Activated gamma-delta T cell treated with Interleukin-2 at 50 U/mL for 16 hours (primary cell): Measurements from ENCODE around the gene PFDN2.

Experiments
- DNase-seq: peaks from one replicate; pipeline ENCODE4 v3.0.0-alpha.2; 2020

PFDN2 gene, protein sequence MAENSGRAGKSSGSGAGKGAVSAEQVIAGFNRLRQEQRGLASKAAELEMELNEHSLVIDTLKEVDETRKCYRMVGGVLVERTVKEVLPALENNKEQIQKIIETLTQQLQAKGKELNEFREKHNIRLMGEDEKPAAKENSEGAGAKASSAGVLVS

DNA sequence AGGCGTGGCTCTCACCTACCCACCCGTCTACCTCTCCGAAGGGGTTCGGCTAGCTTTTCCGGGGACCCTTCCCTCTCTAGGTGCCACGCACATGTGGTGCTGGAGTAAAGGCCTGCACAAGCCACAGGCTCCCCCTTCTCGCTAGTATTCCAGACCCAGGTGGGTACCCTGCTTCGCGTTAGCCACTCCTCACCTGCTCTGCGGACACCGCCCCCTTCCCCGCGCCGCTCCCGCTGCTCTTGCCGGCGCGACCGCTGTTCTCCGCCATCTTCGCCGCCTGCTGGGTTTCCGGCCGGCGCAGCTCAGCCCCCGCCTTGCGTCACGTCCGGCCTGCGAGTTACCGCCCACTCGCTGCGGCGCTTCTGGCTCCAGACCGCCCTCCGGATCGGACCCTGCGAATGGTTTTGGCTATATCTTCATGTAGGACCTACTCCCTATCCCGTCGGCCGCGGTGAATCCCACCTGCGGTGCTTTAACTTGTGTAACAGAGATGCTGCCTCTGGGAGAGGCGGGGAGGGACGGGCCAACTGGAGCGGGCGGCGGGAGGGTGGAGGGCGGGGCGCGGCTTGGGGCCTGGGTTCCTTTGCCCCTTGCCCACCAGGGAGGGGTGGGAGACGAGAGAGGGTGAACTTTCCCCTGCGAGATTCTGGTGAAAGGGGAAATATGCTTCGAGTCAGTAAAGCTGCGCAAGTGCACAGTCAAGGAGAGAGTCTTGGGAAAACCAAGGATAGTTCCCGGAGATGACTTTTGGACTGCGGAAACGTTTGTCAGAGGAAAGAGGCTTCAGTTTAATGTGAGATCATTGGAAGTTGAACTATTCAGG is at the start of gene PFDN2, which contains the start of gene NIT1:
Gene PFDN2 (minus strand): TSS at position 279 of the 823 bp plus-strand sequence. CDS start 11 bp downstream, at position 268.
Gene NIT1 (plus strand): TSS at position 347 of the 823 bp plus-strand sequence. CDS start 72 bp downstream, at position 419.
- DNase-seq: peak; percentile 77

DNA sequence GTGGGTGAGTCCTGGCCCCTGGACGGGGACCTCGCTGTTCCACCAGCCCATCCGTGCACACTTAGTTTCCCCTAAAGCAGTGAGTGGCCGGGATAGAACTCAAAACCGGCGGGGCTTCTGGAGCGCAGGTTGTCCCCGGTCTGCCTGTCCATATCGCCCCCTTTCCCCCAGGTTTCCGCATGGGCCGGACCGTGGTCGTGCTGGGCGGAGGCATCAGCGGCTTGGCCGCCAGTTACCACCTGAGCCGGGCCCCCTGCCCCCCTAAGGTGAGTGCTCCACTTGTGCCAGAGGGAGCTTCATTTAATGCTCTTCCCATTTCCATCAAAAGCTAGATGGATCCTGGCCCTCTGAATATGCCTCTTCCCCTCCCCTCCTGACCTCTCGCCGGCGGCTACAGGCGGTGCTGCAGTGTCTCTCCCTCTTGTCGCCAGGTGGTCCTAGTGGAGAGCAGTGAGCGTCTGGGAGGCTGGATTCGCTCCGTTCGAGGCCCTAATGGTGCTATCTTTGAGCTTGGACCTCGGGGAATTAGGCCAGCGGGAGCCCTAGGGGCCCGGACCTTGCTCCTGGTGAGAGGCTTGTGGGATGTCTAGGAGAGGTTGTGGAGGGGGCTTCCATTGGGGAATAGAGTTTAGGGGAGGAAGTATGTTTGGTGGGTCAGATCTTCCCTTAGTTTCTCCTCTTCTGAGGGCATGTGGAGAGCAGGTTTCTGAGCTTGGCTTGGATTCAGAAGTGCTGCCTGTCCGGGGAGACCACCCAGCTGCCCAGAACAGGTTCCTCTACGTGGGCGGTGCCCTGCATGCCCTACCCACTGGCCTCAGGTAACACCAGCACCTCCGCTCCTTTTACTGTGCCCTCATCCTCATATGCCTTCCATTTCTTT is 49.1 kb upstream of the PFDN2 start:
- no peak for DNase-seq

DNA sequence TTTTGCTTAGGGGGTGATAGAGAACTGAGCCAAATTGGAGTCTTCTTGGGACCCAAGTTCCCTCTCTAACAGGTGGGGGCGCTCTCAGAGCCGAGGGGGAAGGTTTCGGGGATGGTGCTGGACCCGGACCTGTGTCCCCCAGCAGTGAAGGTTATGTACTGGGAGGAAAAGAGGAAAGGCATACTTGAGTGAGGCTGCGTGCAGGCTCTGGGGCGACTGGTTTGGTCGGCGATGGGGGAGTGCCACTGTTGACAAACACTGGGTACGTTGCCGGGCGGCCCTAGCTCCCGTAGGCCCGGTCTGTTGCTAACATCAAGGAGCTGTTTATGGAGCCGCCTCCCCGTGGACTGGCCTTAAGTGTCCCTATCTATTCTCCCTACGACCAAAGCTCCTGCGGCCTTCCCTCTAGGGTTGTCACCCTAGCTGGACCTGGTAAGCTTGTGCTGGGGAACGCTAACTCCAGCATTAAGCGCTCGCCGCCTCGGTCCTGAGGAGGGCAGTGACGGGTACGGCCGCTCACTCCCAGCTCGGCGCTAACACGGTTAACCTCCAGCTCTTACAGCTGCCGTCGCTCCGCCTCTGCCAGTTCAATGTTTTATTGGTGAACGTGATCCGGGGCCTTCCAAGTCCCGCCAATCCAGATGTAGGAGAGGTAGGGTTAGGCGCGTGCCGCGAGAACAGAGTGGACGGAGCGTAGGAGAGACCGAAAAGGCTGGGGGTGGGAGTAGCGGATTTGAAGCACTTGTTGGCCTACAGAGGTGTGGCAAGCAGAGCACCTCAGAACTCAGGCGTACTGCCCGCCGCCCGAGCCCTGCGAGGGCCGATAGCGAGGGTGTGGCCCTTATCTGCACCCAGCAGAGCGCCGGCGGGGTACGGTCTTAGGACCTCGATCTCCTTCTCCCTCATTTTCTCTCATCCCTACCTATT is 48.2 kb upstream of the PFDN2 start, which contains the start of gene PPOX:
Gene PPOX (plus strand): TSS at position 685 of the 927 bp plus-strand sequence. CDS start 422 bp downstream, outside the sequence.
- peak; percentile 91 for DNase-seq

DNA sequence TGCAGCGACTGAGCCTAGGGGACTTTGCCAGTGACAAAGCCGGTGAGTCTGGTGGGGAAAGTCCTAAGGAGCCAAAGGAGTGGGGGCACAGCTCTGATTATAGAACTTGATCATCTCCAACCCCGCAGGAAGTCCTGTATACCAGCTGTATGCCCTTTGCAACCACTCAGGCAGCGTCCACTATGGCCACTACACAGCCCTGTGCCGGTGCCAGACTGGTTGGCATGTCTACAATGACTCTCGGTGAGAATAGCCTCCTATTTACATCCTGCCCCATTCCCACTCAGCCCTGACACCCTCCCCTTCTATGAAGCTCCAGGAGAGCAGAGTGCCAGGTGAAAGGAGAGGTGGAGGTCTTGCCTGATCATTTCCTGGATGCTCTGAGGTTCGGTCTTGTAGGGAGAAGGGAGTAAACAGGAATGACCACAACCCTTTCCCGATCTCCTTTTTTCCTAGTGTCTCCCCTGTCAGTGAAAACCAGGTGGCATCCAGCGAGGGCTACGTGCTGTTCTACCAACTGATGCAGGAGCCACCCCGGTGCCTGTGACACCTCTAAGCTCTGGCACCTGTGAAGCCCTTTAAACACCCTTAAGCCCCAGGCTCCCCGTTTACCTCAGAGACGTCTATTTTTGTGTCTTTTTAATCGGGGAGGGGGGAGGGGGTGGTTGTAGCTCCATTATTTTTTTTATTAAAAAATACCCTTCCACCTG is 47.2 kb upstream of the PFDN2 start:
- no peak for DNase-seq

DNA sequence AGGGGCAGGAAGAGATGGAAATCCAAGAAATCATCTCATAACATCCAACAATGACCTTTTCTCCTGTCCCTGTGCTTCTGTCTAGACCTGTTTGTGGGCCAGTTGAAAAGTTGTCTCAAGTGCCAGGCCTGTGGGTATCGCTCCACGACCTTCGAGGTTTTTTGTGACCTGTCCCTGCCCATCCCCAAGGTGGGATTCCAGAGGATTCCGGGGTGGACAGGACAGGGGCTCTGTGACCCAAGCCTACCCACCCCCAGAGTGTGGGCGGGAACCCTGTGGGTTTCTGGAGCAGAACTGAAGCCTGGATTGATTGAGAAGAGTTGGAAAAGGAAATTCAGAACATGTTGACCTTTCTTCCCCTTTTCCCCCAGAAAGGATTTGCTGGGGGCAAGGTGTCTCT is 46.0 kb upstream of the PFDN2 start:
- DNase-seq: no peak

DNA sequence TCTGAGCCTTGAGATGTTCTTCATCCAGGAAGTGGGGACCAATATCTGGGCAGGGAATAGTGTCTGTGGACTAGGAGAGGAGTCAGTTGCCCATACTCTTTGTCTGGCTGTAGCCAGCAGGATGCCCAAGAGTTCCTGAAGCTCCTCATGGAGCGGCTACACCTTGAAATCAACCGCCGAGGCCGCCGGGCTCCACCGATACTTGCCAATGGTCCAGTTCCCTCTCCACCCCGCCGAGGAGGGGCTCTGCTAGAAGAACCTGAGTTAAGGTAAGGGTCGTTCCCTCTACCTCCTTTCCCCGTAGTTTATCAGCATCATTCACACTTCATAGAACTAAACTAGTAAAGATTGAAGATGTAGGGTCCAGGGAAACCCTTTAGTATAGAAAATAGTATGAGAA is 45.0 kb upstream of the PFDN2 start:
- DNase-seq: no peak

DNA sequence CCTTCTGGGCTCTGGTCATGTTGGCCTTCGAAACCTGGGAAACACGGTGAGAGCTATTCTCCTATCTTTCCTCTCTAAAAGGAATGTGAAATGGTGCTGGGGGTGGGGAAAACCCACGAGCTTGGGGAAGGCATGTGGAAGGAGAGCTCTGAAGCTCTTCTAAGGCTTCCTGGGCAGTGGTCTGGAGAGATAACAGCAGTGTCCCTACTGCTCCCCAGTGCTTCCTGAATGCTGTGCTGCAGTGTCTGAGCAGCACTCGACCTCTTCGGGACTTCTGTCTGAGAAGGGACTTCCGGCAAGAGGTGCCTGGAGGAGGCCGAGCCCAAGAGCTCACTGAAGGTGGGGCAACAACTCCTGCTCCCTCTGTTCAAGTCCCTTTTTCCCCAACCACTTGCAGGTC is 44.2 kb upstream of the PFDN2 start:
- DNase-seq: no peak

DNA sequence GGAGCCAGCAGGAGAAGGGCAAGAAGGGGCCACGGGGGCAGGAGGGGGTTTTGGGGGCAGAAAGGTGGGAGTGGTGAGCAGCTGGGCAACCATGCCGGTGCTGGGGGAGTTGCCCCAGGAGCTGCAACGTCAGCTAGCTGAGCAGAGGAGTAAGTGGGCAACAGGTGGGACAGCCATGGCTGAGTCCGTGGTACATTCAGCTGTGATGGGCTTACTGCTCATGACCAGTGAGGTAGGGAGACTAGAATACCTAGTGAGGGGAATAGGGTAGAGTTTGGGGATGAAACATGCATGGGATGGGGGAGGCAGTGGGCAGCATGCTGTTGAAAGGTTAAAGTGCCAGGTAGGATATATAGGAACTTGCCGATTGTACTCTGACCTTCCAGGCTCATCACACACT is 43.8 kb upstream of the PFDN2 start:
- no peak for DNase-seq

DNA sequence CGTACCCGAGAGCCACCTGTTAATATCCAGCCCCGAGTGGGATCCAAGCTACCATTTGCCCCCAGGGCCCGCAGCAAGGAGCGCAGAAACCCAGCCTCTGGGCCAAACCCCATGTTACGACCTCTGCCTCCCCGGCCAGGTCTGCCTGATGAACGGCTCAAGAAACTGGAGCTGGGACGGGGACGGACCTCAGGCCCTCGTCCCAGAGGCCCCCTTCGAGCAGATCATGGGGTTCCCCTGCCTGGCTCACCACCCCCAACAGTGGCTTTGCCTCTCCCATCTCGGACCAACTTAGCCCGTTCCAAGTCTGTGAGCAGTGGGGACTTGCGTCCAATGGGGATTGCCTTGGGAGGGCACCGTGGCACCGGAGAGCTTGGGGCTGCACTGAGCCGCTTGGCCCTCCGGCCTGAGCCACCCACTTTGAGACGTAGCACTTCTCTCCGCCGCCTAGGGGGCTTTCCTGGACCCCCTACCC is 42.9 kb upstream of the PFDN2 start:
- DNase-seq: no peak

DNA sequence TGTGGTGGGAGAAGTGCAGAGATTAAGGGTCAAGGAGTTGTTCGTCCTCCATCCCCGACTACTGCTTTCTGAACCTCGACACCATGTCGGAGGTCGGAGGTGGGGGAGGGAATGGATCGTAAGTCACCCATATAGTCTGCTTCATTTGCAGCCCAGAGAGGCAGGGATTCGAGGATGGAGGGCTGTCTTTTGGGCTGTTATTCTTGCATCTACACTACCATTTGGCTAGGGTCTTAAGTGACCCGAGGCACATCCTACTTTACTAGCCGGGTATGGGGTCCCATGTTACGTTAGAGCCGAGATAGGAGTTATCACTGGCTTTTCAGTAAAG is 42.0 kb upstream of the PFDN2 start:
- no peak for DNase-seq

DNA sequence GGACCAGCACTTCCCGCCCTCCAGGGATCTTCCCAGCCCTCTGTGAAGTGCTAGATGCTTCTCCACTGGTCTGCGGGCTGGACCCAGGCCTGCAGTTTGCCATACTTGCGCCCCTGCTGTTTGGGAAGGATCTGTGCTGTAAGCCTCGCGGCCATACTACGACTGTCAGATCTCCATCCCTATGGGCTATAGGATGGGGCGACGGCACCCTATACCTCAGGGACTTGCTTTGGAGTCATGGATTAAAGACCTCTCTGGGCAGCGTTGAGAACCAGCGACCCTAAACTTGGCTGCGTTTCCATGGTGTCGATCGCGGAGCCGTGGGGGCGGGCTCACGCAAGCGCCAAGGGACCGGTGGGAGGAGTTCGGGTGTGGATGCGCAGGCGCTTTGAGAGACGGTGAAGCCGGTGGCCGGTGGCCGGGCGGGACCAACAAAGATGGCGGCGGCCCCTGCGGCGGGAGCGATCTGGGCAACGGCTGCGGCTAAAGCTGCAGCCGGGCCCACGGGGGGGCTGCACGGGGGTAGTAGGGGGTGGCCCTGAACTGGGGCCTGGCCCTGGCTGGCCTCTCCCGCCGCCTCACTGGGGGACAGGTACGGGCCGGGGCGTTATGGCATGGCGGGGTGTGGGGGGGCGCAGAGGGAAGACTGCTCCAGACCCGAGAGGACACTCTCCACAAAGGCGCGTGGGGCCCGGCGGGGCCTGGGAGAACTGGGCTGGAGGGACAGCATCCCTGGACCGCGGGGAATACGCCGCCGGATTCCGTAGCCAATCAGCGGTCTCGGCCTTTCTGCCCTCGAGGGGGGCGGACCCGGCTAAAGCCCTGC is 41.5 kb upstream of the PFDN2 start, which contains the start of gene USP21:
Gene USP21 (plus strand): TSS at position 414 of the 826 bp plus-strand sequence. CDS start 1,141 bp downstream, outside the sequence.
- peak; percentile 90 for DNase-seq

DNA sequence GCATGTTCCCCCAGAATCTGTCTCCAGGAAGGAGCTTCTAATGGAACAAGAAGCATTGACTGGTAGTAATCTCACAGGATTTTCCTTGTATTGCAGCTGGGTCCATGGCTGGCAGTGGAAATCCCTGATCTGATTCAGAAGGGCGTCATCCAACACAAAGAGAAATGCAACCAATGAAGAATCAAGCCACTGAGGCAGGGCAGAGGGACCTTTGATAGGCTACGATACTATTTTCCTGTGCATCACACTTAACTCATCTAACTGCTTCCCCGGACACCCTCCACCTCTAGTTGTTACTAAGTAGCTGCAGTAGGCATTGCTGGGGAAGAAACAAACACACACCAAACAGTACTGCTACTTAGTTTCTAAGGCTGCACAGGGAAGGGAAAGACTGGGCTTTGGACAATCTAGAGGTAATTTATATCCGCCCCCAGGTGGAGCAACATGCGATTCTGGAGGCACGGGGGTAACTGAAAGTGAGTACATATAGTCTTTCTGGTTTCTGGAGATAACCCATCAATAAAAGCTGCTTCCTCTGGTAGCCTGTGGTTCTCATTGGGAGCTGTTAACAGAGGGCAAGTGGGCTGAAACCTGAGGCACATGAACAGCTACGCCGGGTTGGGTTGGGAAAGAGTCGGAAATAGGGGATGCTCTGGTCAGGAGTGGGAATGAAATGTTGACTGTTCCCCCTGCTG is 40.6 kb upstream of the PFDN2 start:
- DNase-seq: no peak

DNA sequence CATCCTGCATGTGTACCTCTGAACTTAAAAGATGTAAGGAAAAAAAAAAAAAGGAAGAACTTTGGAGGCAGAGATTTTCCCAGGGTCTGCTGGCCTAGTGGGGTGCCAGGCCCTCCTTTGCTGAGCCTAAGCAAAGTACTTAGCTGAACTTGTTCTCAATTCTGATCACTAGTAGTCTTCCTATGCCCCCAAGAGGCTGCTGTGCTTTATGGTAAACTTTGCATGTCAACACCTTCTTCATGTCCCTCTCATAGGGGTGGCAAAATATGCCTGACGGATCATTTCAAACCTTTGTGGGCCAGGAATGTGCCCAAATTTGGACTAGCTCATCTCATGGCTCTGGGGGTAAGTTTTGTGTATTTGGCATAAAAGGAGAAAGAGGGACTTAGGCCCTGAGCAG is 40.0 kb upstream of the PFDN2 start:
- DNase-seq: no peak

DNA sequence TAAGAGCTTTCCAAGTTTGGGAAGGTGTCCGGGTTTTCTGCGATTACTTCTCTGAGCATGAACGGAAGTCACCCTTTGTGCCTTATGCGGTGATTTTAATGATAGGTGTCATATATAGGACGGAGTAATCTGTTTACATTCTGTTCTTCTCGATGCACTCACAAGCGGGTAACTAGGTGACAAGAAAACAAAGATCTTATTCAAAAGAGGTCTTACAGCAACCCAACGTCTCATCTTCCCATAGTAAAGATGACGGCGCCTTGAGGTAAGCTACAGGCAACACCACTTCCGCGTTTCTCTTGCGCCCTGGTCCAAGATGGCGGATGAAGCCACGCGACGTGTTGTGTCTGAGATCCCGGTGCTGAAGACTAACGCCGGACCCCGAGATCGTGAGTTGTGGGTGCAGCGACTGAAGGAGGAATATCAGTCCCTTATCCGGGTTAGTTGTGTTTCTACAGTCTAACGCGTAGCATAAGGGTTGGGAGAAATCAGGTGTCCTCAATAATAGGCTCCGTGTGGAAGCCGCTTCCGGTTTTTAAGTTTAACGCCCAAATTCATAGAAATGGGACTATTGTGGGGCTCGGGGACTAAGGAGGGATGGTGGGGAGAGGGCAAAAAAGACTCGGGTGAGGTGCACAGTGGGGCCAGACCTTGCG is 36.0 kb upstream of the PFDN2 start, which contains the start of gene UFC1:
Gene UFC1 (plus strand): TSS at position 297 of the 656 bp plus-strand sequence. CDS start 20 bp downstream, at position 317.
- DNase-seq: peak; percentile 78

DNA sequence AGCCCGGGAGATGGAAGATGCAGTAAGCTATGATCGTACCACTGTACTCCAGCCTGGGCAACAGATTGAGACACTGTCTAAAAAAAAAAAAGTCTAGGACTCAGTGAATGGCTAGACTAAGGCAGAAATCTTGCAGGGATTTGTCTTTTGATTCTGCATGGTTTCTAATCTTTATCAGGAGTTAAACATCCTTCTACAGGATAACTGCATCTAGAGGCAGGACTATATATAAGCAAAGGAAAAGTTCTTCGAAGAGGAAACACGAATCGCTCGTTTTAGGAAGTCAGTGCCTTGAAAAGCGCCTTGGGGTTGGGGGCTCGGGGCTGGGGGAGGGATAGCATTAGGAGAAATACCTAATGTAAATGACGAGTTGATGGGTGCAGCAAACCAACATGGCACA is 35.3 kb upstream of the PFDN2 start:
- no peak for DNase-seq

DNA sequence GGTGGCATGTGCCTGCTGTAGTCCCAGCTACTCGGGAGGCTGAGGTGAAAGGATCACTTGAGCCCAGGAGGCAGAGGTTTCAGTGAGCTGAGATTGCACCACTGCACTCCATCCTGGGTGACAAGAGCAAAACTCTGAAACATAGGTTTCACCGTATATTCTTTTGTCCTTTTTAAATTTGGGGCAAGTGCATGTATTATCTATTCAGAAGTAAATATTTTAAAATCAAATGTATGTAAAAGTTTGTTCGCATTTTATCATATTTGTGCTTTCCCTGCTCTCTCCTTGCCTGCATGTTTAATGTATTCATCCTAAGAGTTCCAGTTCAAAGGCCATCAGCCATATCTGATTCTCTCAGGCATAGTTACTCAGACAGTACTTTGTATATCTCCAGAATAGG is 28.0 kb upstream of the PFDN2 start:
- DNase-seq: no peak

DNA sequence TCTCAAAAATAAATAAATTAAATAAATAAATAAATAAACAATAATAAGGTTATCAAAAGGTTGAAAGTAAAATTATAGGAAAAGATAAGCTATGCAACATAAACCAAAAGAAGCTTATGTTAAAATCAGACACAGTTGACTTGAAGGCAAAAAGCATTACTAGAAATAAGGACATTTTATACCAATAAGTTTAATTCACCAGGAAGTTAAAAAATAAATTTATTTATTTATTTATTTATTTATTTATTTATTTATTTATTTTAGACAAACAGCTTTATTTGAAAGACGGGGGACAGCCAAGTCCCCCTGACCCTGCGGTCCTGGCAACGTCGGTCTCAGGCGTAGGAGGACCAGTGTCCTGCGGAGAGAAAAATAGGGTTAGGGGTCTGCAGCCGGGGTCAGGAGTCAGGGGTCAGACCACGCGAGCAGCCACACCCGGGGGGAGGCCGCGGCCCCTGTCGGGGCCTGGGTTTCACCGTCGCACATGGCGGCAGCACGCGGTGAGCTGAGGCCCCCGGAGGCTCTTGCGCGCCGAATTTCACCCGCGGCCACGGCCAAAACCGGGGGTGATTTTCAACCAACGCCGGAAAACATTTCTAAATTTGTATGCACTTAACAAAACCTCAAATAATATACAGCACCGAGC is 23.0 kb upstream of the PFDN2 start:
- no peak for DNase-seq

DNA sequence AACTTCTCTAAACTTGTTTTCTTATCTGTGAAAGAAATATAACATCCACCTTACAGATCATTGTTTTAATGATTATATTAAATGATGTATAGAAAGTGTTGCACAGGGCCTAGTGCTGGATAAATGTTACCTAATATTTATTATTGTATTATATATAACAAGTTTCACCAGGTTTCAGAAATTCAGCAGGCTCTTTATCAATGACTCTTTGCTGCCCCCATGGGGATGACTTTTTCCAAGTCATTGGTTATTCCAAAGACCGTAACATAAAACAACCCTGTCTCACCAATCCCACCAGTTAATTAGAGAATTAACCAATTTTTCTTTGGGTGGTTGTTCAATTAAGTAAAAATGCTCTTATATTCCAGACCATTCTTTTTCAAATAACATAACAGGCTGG is 21.9 kb upstream of the PFDN2 start:
- peak; percentile 35 for DNase-seq

DNA sequence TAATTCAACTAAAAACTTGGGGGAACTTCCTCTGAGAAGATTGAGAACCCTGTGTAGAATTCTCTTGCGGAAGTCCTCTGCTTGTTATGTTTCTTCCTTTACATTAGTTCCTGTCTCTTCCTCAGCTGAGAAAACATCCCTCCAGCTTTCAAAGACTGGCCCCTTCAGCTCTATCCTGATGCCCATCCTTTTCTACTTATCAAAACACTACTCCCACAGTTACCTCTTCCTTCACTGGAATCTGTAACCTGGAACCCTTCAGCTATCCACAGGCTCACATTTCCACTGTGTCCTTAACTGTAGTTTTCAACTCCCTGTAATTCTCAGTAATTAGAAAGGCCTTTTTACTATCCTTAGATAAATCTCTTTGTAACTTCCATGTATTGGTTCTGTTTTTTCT is 20.6 kb upstream of the PFDN2 start:
- no peak for DNase-seq
